K562 (cell line): ENCODE data around the gene HFE. TPM values are rescaled to one million over a fixed set of nuclear protein-coding genes. Genes with fewer than 3 reads are reported as not detected.

Experiments
- DACH1 ChIP-seq: fragments of 450-650 bp; IDR thresholded peaks from 2 replicates; pipeline ENCODE4 v1.6.1; 2018; ENCODE audit not compliant: partially characterized antibody
- FOXA3 ChIP-seq, 2 experiments: fragments of 450-650 bp in 1 of 2; sonication (generic) in 1 of 2; formaldehyde crosslinking; IDR thresholded peaks in 1 of 2; conservative IDR thresholded peaks in 1 of 2; 2 replicates each; pipeline versions ENCODE4 v1.4.0 to v1.8.0; 2020 to 2022; ENCODE audit warnings: mild to moderate bottlenecking in 2 of 2, missing genetic modification reagents in 1 of 2
- NCOA2 ChIP-seq, 2 experiments: fragments of 450-650 bp; IDR thresholded peaks; 2 replicates each; pipeline ENCODE4 v1.6.1; 2018; ENCODE audit warnings: mild to moderate bottlenecking in 2 of 2, moderate library complexity in 1 of 2; ENCODE audit not compliant: partially characterized antibody in 2 of 2
- NCOA4 ChIP-seq: fragments of 450-650 bp; IDR thresholded peaks from 2 replicates; pipeline ENCODE4 v1.6.1; 2018; ENCODE audit warnings: mild to moderate bottlenecking; ENCODE audit not compliant: partially characterized antibody
- NONO ChIP-seq, 2 experiments: fragments of 200-400 bp in 1 of 2; fragments of 450-650 bp in 1 of 2; formaldehyde crosslinking in 1 of 2; IDR thresholded peaks; 2 replicates each; pipeline ENCODE4 v1.6.1; 2017; ENCODE audit warnings: low read depth in 2 of 2, mild to moderate bottlenecking in 2 of 2, moderate library complexity in 2 of 2, low read length in 1 of 2
- POLR2AphosphoS2 ChIP-seq: IDR thresholded peaks from 2 replicates; pipeline ENCODE4 v1.6.1; 2012; ENCODE audit warnings: low read length, improper control_type of control experiment
- POLR2B ChIP-seq: fragments of 450-650 bp; IDR thresholded peaks from 2 replicates; pipeline ENCODE4 v1.6.1; 2018; ENCODE audit warnings: low read depth; ENCODE audit not compliant: partially characterized antibody
- SMARCB1 ChIP-seq: IDR thresholded peaks from 2 replicates; pipeline ENCODE4 v1.6.1; 2011; ENCODE audit warnings: improper control_type of control experiment, low read depth; ENCODE audit not compliant: insufficient read length
- ZNF165 ChIP-seq: fragments of 250-450 bp; sonication (Bioruptor Pico); IDR thresholded peaks from 2 replicates; pipeline ENCODE4 v1.4.0; 2020; ENCODE audit warnings: borderline replicate concordance
- ZNF253 ChIP-seq: fragments of 250-450 bp; sonication (Bioruptor Pico); conservative IDR thresholded peaks from 2 replicates; pipeline ENCODE4 v1.6.1; 2021; ENCODE audit warnings: mild to moderate bottlenecking
- ZNF584 ChIP-seq: fragments of 200-800 bp; sonication (Bioruptor generic); IDR thresholded peaks from 2 replicates; pipeline ENCODE4 v1.6.1; 2016; ENCODE audit warnings: low read depth, mild to moderate bottlenecking, missing genetic modification characterization, missing compliant biosample characterization
- ZNF586 ChIP-seq: fragments of 450-650 bp; formaldehyde crosslinking; conservative IDR thresholded peaks from 2 replicates; pipeline ENCODE4 v1.4.0; 2020; ENCODE audit warnings: mild to moderate bottlenecking, moderate library complexity
- polyA plus RNA-seq, 8 experiments: library from polyadenylated mRNA; depleted of rRNA in 4 of 8; stranded (reverse) in 5 of 8; unstranded in 3 of 8; fragments of >200 nt; fragmentation: Nextera tagmentation in 2 of 8; fragmentation: Illumina TruSeq in 1 of 8; extraction: Ambion mirVana in 2 of 8; extraction: Trizol in 1 of 8; gene quantifications; 2 replicates each; pipeline versions ENCODE4 v1.2.1 to v1.2.3, GENCODE V29; 2011 to 2014; ENCODE audit warnings: inconsistent platforms in 1 of 8, missing spikeins in 1 of 8
- total RNA-seq, 7 experiments: library from RNA; depleted of rRNA in 6 of 7; stranded (reverse); fragments of >200 nt in 6 of 7; fragmentation: Illumina TruSeq in 2 of 7; extraction: Trizol in 2 of 7; gene quantifications; 2 replicates each; pipeline versions ENCODE4 v1.2.1 to v1.2.3, GENCODE V29; 2011 to 2021; ENCODE audit warnings: low replicate concordance in 1 of 7
- TF ChIP-seq, protein P1 (sequence below): fragments of 450-650 bp; IDR thresholded peaks from 2 replicates; pipeline ENCODE4 v1.6.1; 2018; ENCODE audit not compliant: partially characterized antibody
- TF ChIP-seq, protein P2 (sequence below): fragments of 250-450 bp; sonication (Bioruptor Pico); IDR thresholded peaks from 2 replicates; pipeline ENCODE4 v1.6.1; 2021; ENCODE audit warnings: mild to moderate bottlenecking
- TF ChIP-seq, protein P3 (sequence below): fragments of 450-650 bp; formaldehyde crosslinking; IDR thresholded peaks from 2 replicates; pipeline ENCODE4 v1.4.0; 2020; ENCODE audit warnings: mild to moderate bottlenecking, mixed read lengths
- TF ChIP-seq, protein P4 (sequence below): sonication (generic); formaldehyde crosslinking; IDR thresholded peaks from 2 replicates; pipeline ENCODE4 v1.8.0; 2022; ENCODE audit warnings: mild to moderate bottlenecking, missing genetic modification reagents

Gene HFE
- total and polyA plus RNA-seq, 9 of the 15 experiments (the other 6 are each of a cell fraction or from before 2014, with no cell fraction given) = 0.14 to 1.2 (median 0.76) TPM

DNA sequence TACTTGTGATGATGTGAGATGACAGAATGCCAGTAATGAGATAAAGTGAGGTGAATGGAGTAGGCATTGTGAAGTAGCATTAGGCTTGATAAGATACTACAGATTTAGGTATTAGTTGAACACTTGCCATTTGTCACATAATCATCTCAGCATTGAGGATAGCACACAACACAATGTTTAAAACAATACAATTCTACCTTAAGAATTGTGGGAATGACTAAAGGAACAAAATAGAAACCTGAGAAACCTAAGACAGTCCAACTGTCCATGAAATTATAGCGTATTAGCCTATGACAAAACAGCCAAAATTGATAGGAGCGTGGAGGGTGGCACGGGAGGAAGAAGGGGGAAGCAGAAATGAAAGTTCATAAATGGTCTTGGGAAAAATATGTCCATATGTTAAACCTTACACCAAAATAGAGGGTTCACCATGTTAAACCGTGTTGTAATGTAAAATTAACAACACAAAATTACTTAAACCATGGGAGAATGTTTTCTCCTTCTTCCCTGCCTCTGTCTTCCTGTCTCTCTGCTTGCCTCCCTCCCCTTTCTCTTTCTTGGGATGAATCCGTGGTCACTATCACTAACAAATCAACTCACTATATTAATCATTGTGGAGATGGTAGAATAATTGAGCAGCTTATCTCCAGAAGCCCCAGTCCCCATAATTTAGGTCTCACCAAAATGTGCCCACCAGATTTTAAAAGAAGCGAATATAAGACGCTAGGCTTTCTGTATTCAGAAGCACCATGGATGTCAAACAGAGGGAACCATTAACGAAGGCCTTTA is 33.0 kb upstream of the HFE start (continued):
- TF ChIP-seq, protein P1, sequence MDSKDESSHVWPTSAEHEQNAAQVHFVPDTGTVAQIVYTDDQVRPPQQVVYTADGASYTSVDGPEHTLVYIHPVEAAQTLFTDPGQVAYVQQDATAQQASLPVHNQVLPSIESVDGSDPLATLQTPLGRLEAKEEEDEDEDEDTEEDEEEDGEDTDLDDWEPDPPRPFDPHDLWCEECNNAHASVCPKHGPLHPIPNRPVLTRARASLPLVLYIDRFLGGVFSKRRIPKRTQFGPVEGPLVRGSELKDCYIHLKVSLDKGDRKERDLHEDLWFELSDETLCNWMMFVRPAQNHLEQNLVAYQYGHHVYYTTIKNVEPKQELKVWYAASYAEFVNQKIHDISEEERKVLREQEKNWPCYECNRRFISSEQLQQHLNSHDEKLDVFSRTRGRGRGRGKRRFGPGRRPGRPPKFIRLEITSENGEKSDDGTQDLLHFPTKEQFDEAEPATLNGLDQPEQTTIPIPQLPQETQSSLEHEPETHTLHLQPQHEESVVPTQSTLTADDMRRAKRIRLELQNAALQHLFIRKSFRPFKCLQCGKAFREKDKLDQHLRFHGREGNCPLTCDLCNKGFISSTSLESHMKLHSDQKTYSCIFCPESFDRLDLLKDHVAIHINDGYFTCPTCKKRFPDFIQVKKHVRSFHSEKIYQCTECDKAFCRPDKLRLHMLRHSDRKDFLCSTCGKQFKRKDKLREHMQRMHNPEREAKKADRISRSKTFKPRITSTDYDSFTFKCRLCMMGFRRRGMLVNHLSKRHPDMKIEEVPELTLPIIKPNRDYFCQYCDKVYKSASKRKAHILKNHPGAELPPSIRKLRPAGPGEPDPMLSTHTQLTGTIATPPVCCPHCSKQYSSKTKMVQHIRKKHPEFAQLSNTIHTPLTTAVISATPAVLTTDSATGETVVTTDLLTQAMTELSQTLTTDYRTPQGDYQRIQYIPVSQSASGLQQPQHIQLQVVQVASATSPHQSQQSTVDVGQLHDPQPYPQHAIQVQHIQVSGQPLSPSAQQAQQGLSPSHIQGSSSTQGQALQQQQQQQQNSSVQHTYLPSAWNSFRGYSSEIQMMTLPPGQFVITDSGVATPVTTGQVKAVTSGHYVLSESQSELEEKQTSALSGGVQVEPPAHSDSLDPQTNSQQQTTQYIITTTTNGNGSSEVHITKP = peak; percentile 64
- TF ChIP-seq ZNF253 (CRISPR knock-in tag) (peak; percentile 48; the same call in 1 of the 2 replicates), POLR2AphosphoS2 (peak; percentile 74), ZNF584 (CRISPR knock-in tag) (no peak), NCOA4 (no peak), NONO (IDR thresholded peaks at IDR 0.05; ENCODE audit: low read depth in 2 of 2, low read length in 1 of 2) (peak in 1 of 2 experiments; percentile 91; a peak in 2 of 4 replicates), SMARCB1 (no peak), FOXA3 (CRISPR knock-in tag; conservative IDR thresholded peaks at IDR 0.05 in 1 of 2, IDR thresholded peaks at IDR 0.05 in 1 of 2) (no peak), NCOA2 (IDR thresholded peaks at IDR 0.05; ENCODE audit: partially characterized antibody in 2 of 2) (no peak), POLR2B (peak; percentile 63), ZNF165 (no peak), DACH1 (peak; percentile 70), ZNF586 (CRISPR knock-in tag) (peak; percentile 63; the same call in 1 of the 2 replicates)
- TF ChIP-seq, protein P2, sequence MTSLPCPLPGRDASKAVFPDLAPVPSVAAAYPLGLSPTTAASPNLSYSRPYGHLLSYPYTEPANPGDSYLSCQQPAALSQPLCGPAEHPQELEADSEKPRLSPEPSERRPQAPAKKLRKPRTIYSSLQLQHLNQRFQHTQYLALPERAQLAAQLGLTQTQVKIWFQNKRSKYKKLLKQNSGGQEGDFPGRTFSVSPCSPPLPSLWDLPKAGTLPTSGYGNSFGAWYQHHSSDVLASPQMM (CRISPR knock-in tag) = peak; percentile 19; the same call in 1 of the 2 replicates
- TF ChIP-seq, protein P3, sequence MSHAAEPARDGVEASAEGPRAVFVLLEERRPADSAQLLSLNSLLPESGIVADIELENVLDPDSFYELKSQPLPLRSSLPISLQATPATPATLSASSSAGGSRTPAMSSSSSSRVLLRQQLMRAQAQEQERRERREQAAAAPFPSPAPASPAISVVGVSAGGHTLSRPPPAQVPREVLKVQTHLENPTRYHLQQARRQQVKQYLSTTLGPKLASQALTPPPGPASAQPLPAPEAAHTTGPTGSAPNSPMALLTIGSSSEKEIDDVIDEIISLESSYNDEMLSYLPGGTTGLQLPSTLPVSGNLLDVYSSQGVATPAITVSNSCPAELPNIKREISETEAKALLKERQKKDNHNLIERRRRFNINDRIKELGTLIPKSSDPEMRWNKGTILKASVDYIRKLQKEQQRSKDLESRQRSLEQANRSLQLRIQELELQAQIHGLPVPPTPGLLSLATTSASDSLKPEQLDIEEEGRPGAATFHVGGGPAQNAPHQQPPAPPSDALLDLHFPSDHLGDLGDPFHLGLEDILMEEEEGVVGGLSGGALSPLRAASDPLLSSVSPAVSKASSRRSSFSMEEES (CRISPR knock-in tag) = peak; percentile 4; the same call in 1 of the 2 replicates
- TF ChIP-seq, protein P4, sequence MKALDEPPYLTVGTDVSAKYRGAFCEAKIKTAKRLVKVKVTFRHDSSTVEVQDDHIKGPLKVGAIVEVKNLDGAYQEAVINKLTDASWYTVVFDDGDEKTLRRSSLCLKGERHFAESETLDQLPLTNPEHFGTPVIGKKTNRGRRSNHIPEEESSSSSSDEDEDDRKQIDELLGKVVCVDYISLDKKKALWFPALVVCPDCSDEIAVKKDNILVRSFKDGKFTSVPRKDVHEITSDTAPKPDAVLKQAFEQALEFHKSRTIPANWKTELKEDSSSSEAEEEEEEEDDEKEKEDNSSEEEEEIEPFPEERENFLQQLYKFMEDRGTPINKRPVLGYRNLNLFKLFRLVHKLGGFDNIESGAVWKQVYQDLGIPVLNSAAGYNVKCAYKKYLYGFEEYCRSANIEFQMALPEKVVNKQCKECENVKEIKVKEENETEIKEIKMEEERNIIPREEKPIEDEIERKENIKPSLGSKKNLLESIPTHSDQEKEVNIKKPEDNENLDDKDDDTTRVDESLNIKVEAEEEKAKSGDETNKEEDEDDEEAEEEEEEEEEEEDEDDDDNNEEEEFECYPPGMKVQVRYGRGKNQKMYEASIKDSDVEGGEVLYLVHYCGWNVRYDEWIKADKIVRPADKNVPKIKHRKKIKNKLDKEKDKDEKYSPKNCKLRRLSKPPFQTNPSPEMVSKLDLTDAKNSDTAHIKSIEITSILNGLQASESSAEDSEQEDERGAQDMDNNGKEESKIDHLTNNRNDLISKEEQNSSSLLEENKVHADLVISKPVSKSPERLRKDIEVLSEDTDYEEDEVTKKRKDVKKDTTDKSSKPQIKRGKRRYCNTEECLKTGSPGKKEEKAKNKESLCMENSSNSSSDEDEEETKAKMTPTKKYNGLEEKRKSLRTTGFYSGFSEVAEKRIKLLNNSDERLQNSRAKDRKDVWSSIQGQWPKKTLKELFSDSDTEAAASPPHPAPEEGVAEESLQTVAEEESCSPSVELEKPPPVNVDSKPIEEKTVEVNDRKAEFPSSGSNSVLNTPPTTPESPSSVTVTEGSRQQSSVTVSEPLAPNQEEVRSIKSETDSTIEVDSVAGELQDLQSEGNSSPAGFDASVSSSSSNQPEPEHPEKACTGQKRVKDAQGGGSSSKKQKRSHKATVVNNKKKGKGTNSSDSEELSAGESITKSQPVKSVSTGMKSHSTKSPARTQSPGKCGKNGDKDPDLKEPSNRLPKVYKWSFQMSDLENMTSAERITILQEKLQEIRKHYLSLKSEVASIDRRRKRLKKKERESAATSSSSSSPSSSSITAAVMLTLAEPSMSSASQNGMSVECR (CRISPR knock-in tag) = no peak; the same call in 1 of the 2 replicates
